GM12878 (cell line): ENCODE measurements around the gene PNPLA5.

Experiments
- BRCA1 ChIP-seq: IDR thresholded peaks from 2 replicates; pipeline ENCODE4 v1.6.1; 2011; ENCODE audit warnings: low read depth, low read length, improper control_type of control experiment
- CTCF ChIP-seq, 3 experiments: IDR thresholded peaks in 2 of 3; conservative IDR thresholded peaks in 1 of 3; 2 replicates each; pipeline ENCODE4 v1.5.1; 2011; ENCODE audit warnings: low read depth in 3 of 3, low read length in 3 of 3, mild to moderate bottlenecking in 3 of 3, control low read depth in 2 of 3, moderate library complexity in 2 of 3, inconsistent platforms in 1 of 3, mixed read lengths in 1 of 3; ENCODE audit not compliant: control insufficient read depth in 2 of 3, insufficient read depth in 1 of 3; ENCODE audit errors: extremely low read depth in 1 of 3
- EZH2 ChIP-seq: IDR thresholded peaks from 2 replicates; pipeline ENCODE4 v1.6.1; 2012; ENCODE audit warnings: low read depth, mild to moderate bottlenecking, control low read depth, inconsistent platforms, low read length, borderline replicate concordance; ENCODE audit not compliant: control insufficient read depth
- FOXM1 ChIP-seq: IDR thresholded peaks from 2 replicates; pipeline ENCODE4 v1.6.1; 2012; ENCODE audit warnings: low read depth, mild to moderate bottlenecking, inconsistent platforms, low read length, moderate library complexity
- NFIC ChIP-seq: IDR thresholded peaks from 2 replicates; pipeline ENCODE4 v1.6.1; 2012; ENCODE audit warnings: low read depth, mild to moderate bottlenecking, inconsistent platforms, low read length, moderate library complexity
- POLR2A ChIP-seq: IDR thresholded peaks from 2 replicates; pipeline ENCODE4 v1.6.1; 2011; ENCODE audit warnings: low read depth, mild to moderate bottlenecking, low read length
- POU2F2 ChIP-seq: IDR thresholded peaks from 3 replicates; pipeline ENCODE4 v1.6.1; 2011; ENCODE audit warnings: low read depth, mild to moderate bottlenecking, low read length, borderline replicate concordance
- SUZ12 ChIP-seq: fragments of 200-600 bp; sonication (generic); IDR thresholded peaks from one replicate; pipeline ENCODE4 v1.6.1; 2018; ENCODE audit warnings: antibody characterized with exemption, mild to moderate bottlenecking; ENCODE audit not compliant: unreplicated experiment

- no peak for TF ChIP-seq CTCF (IDR thresholded peaks at IDR 0.05 in 2 of 3, conservative IDR thresholded peaks at IDR 0.05 in 1 of 3; ENCODE audit: control insufficient read depth in 2 of 3, extremely low read depth in 1 of 3, insufficient read depth in 1 of 3, low read depth in 3 of 3, low read length in 3 of 3)
- no peak for TF ChIP-seq BRCA1
- no peak for TF ChIP-seq POU2F2
- TF ChIP-seq EZH2, result no peak
- no peak for TF ChIP-seq POLR2A
- TF ChIP-seq NFIC, result no peak
- no peak for TF ChIP-seq SUZ12
- TF ChIP-seq FOXM1, result no peak
Measured at GRCh38 chr22:43917521-43917920, 25.7 kb upstream of the PNPLA5 start.
